IPS-NIHi11 (cell line): ENCODE results near the gene KCNH1.

ENCODE experiments used
- DNase-seq: peaks from one replicate; pipeline ENCODE4 v3.0.0; 2012; ENCODE audit warnings: mixed read lengths, low spot score

The KCNH1 gene

DNA sequence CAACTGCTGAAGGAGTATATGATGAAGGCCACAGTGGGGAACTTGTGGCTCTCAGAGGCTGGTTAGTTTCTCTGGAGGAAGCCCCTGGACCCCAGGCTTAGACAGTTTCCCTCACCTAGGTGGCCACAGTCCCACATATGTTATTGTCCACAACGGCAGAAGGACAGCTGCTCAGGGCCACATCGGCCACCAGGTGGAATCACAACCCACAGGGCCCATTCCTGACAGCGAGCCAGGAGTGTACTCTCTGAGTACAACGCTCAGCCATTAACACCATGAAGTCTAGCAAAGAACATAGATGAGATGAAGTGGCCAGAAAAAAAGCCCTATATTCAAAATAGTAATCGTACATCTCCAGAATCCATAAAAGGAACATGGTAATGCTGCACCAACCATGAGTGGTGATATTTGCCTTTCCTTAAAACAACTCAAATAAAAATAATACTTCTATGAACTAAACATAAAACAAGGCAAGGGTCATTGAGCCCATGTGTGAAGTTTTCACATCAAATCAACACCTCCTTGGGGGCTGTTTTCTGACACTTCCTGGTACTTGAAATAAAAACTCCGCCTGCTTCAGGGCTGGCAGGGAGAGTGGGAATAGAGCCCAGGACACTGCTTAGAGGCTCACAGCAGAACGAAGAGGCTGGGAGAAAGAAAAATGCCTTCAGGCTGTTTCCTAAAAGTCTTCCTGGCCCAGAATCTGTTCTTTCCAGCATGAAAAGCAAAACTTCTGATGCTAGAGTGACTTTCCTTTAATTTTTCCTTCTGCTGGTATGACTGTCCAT, 421.9 kb downstream of the KCNH1 start:
- DNase-seq = no peak

DNA sequence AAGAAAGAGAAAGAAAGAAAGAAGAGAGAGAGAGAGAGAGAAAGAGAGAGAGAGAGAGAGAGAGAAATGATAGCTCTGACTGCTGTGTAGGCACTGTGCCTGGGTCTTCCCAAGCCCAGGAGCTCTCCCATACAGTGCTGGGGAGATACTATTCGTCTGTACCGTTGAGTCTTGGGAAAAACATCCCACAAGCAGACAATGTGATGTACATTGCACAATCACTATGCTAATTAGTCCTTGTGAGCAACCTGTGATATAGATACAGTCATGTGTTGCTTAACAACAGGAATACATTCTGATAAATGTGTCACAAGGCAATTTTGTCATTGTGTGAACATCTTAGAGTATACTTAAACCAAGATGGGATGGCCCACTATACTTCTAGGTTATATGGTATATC, 424.2 kb downstream of the KCNH1 start:
- DNase-seq = no peak

DNA sequence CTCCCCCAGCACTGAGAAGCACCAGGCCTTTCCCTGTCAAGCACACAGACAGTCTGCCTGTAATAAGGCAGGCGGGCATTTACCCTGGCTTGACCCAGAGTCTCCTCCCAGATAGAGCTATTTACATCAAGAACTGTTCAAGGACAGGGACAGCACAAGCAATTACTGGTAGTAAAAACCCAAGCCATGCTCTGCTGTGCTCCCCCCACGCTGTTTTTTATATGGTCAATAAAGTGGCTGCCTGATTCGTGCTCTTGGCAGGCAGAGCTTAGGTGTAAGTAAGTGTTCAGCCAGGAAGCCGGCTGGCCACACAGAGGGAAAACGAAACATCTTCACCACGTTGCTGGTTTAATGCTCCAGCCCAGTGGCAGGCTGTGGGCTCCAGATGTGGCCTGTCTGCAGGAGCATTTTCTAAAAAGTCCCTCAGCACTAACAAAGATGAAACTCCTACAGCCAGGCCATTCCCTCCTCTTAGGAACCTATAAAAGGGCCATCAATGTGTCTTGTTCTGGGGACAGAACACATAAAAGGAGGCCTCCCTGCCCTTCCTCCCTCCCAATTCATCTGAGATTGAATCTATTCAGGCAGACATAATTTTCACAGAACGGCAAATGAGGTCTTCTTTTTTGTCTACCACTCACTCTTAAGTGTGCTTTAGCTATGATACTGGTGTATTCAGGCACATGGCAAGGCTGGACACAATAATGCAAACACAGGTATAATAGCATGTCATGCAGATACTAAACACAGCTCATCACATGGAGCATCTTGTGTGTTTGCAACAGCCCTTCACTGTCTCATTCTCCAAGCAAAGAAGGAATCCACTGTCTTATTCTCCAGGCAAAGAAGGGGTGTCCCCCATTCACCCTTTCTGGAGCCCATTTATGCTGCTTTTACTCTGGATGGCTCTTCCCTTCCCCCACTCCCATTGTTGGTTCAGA, 426.4 kb downstream of the KCNH1 start:
- DNase-seq = no peak

DNA sequence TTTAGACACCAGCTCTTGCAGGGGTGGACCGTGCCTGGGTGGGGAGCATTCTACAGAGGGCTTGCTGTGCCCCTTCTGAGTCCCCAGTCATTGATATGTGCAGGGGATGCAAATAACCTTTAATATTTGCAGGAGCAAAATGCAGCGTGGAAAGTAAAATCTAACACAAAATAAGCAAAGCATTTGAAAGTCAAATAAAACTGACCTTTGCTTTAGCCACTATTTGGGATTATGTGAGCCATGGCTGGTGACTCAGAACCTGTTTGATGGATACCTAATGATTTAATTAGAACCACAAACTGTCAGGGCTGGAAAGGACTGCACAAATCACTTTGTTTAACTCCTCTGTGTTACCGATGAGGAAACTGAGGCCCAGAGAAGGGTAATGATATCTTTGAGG, 427.7 kb downstream of the KCNH1 start:
- DNase-seq = no peak

DNA sequence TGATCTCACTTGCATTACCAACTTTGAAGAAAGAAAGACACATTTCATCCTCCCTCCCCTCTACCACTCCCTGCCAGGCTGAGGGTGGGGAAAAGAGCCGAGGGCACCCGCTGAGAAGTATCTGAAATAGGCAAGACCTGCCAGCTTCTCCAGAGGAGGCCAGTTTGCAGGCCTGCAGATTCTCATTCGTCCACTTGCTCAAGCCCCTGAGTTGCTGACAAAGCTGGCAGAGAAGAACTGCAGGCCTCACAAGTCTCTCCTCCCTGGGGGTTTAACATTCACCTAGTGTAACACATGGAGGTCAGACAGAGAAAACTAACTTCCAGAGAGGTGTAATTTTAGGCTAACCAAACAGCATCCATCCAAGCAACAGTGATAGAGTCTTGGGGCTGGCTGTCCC, 428.9 kb downstream of the KCNH1 start:
- no peak for DNase-seq

GRCh38 chr1:210703593-210703992, 430.4 kb downstream of the KCNH1 start:
- no peak for DNase-seq

DNA sequence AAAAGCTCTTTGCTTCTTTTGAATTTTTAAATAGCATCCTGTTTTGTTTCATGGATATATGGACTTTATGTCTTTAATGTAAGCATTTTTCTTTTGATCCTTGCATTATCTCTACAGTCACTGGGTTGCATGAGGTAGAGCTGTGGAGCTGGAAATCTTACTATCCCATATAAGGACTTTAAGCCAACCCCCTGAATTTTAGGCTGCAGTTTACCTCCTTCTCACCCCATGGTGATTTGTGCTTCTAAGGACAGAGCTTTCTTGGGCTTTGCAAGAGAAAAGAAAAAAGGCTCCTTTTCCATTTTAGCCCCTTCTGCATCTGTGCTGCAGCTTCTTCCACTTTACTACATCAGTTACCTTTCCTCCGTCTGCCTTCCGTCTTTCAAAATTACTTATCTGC, 431.4 kb downstream of the KCNH1 start:
- DNase-seq = no peak

- DNase-seq = no peak
Observed at GRCh38 chr1:210700511-210700910, 433.4 kb downstream of the KCNH1 start.

DNA sequence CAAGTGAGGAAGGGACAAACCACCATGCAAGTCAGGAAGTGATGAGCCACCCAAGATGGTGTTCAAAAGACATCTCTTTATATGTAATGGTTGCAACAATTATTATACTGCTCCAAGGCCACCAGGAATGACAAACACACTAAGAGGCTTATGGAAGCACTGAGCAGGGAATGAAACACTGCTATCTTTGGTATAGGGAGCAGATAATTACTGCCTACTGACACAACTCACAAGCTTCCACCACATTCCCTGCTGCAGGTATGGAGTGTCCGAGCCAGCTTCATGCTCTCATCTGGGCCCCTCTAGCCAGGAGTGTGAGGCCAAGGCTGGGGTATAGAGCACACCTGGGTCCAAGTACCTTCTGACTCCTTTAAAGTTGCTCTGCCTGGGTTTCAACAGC, 433.9 kb downstream of the KCNH1 start:
- DNase-seq = no peak

GRCh38 chr1:210698661-210699060, 435.3 kb downstream of the KCNH1 start:
- DNase-seq = no peak

DNA sequence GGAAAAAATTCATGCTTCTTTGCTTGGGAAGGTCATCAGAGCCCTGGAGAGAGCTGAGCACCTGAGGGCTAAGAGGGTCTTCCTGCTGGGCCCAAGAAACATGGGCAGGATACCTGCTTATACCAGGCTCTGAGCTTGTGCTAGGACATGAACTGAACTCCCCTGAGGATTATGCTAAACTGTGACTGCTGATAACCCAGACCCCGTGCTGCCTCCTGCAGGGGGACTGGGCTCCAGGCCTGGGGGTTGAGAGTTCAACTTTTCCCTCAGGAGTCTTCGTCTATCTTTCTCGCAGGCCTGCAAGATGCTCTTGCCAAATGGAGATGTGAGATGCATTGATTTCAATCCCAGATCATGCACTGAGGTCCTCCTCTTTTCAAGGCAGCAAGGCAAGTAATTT, 436.8 kb downstream of the KCNH1 start:
- peak; percentile 51 for DNase-seq

DNA sequence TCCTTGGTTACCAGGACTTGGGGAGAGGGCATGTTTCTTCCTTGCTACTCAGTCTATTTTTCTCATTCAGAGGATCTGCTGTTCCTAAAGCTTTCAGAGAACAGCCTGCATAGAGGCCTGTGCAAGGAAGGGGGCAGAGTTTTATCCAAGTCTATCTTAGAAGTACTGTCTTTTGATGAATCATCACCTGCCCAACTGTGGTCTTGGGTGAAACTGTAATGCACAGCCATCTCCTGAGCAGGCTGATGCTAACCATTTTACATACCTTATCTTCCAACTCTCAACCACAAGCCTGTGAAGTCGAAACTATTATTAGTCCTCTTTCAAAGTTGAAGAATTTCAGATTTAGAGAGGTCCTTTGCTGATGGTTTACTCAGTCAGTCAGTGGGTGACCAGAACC, 437.2 kb downstream of the KCNH1 start:
- DNase-seq = no peak

GRCh38 chr1:210695026-210695425, 438.9 kb downstream of the KCNH1 start:
- no peak for DNase-seq

DNA sequence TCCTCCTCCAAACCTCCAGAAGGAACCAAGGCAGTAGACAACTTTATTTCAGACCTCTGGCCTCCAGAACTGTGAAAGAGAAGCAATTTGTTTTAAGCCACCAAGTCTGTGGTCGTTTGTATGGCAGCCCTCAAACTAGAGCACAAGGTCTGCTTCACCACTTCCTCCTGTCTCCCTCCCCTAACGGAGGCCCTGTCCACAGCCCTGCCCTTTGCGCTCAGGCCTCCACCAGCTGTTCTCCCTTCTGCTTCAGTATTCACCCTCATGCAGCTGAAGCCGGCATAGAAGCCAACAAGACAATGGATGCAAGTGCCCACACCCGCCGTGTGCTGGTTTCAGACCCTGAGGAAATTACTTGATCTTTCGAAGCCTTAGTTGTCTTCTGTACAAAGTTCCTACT, 441.2 kb downstream of the KCNH1 start:
- DNase-seq = no peak

DNA sequence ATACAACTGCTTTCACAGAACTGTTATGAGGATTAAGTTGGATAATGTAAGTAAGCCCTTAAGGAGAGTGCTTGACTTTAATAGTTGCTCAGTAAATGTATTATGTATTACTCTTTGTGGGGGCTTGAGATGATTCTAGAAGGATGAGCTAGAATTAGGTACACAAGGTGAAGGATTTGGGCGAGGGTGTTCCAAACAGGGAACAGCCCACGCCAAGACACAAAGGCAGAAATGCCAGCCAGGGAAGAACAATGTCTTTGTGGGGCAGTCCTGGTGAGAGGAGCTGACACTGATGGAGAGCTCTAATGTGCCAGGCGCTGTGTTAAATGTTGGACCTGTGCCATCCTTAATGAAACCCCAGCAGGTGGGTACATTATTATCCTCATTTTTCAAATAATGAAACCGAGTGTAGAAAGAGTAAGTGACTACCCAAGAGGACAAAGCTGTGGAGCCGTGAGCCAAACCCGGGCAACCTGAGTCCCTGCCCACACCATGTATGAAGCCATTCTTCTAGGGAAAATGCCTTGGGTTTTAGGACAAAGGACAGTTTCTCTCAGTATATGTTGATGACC, 442.8 kb downstream of the KCNH1 start:
- no peak for DNase-seq

DNA sequence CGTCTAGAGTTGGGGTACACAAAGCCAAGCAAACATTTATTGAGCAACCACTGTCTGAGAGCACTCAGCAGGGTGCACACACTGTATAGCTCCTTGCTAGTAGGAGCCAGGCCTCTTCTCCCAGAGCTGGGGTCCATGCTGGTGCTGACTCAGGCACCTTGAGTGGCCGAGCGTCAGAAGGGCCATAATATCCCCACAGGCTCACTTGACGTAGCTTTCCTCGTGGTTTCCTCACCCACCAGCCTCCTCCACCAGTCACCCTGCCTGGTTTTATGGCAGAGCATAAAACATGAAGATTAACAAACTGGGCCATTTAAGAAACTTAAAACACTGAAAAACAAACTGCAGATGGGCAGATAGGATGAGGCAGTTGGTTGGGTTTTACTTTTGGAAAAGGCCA, 443.7 kb downstream of the KCNH1 start:
- DNase-seq = no peak

GRCh38 chr1:210689826-210690225, 444.1 kb downstream of the KCNH1 start:
- no peak for DNase-seq

- no peak for DNase-seq
Observed at GRCh38 chr1:210688512-210689234, 445.3 kb downstream of the KCNH1 start.

GRCh38 chr1:210687582-210688279, 446.2 kb downstream of the KCNH1 start:
- DNase-seq = no peak

GRCh38 chr1:210686841-210687240, 447.1 kb downstream of the KCNH1 start:
- DNase-seq = no peak

DNA sequence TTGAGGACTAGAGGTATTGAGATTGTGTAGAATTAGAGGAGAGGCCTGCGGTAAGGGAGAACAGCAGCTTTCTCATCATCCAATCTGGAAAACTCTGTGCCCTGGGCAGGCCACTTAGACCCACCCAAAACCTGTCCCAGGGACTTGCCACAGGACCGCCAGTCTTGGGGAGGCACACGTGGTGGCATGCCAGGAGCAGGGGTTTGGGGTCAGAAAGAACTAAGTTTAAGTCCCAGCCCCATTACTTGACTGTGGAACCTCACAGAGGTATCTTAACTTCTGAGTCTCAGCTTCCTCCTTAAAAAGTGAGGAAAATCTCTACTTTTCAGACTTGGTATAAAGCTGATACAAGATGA, 448.7 kb downstream of the KCNH1 start:
- DNase-seq = no peak
